ENCODE measurements around the gene PRSS1.

PRSS1 gene

DNA sequence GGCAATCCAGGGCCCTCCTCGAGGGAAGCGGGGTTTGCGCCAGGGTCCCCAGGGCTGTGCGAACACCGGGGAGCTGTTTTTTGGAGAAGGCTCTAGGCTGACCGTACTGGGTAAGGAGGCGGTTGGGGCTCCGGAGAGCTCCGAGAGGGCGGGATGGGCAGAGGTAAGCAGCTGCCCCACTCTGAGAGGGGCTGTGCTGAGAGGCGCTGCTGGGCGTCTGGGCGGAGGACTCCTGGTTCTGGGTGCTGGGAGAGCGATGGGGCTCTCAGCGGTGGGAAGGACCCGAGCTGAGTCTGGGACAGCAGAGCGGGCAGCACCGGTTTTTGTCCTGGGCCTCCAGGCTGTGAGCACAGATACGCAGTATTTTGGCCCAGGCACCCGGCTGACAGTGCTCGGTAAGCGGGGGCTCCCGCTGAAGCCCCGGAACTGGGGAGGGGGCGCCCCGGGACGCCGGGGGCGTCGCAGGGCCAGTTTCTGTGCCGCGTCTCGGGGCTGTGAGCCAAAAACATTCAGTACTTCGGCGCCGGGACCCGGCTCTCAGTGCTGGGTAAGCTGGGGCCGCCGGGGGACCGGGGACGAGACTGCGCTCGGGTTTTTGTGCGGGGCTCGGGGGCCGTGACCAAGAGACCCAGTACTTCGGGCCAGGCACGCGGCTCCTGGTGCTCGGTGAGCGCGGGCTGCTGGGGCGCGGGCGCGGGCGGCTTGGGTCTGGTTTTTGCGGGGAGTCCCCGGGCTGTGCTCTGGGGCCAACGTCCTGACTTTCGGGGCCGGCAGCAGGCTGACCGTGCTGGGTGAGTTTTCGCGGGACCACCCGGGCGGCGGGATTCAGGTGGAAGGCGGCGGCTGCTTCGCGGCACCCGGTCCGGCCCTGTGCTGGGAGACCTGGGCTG is 47.5 kb downstream of the PRSS1 start:
- no peak for DNase-seq

DNA sequence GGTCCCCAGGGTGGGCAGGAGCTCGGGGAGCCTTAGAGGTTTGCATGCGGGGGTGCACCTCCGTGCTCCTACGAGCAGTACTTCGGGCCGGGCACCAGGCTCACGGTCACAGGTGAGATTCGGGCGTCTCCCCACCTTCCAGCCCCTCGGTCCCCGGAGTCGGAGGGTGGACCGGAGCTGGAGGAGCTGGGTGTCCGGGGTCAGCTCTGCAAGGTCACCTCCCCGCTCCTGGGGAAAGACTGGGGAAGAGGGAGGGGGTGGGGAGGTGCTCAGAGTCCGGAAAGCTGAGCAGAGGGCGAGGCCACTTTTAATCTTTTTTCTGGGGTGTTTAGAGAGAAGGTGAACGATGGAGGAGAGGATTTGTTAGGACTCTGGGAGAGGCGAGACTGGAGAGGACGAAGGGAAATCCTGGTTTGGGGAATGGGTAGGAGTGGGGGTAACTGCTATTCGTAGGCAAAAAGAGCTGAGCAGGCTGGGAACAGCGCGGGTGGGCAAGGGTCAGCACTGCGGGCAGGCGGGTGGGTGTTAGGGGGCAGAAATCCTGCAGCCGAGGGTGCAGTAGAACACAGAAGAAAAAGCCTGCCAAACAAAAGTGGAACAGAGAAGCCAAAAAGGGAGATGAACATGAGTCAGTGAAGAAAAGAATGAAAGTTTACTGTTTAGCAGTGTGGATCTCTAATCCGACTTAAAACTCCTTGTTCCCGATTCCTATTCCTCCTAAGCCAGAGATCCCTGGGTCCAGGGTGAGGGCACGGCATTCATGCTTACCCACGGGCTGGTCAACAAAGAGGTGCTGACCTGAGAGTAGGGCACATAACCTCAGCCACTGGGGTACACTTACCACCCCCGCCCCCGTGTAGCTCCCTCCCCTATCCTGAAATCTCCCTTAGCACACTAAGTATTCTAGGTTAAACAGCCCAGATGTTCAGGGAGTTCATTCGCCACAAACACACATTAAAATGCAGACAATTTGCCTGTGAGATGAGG is 48.4 kb downstream of the PRSS1 start:
- no peak for DNase-seq

DNA sequence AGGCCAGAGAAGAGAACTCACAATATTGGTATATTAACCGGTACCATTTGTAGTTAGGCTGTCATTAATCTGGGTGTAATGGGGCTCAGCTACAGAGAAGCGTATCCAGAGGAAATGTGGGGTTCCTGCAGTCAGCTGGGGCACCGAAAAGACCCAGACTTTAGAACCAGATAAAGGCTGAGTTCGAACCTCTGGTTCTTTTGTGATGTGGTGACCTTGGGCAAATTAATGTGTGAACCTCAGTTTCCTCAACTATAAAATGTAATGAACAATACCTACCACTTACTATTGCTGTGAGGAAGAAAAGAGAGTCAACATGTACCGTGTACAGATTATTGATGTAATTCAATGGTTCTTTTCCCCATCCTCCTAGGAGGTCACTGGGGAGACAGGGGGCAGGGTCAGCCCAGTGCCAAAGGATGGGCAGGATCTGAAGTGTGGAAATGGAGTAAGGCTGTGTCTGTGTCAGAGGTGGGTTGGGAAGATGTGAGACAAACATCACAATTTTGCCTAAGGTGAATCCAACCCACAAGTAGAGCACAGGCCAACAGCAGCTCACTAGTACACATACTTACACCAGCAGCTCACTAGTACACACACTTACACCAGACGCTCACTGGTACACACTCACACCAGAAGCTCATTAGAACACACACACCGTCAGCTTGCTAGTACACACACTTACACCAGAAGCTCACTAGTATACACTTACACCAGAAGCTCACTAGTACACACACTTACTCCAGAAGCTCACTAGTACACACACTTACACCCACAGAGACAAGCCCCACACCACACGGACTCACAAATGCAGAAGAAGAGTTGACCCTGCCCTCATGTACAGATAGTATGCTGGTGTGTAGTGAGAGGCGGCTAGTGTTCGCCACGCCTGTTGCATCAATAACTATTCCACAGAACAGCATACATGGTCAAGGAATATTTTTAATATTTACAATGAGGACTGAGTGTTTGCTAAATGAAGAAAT is 49.5 kb downstream of the PRSS1 start:
- no peak for DNase-seq

DNA sequence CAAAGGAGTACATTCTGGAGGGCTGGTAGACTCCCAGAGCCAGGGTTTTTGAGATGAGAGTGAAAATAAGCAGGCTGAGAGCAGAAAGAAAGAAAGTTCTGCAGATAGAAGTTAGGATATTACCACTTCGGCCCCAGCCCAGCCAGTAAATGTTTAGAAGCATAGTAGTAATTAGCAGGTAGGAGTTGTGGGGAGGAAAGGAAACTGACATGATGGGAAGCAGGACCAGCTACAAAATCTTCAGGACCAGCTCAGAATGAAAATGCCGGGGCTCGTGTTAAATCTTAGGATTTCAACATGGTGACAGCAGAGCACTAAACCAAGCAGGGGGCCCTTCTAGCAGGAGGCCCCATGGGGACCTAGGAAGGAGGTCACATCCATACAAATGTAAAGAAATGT is 50.2 kb downstream of the PRSS1 start:
- DNase-seq: no peak

DNA sequence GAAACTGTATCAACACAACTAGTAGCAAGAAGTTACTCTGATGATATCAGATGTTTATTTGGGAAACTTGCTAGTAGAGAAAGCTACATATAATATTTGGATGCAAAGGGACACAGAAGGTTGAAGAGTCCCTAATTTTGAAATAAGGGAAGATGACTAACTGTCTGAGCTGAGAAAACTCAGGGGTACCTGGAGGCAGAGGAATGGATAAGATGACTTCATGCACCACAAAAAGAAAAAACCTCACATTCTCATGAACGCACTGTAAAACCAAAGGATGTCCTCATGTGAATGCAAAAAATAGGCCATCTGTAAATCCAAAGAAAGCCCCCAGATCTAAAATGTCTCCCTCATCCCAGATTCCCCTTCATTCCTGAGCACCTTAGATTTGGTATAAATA is 50.8 kb downstream of the PRSS1 start:
- DNase-seq: no peak

DNA sequence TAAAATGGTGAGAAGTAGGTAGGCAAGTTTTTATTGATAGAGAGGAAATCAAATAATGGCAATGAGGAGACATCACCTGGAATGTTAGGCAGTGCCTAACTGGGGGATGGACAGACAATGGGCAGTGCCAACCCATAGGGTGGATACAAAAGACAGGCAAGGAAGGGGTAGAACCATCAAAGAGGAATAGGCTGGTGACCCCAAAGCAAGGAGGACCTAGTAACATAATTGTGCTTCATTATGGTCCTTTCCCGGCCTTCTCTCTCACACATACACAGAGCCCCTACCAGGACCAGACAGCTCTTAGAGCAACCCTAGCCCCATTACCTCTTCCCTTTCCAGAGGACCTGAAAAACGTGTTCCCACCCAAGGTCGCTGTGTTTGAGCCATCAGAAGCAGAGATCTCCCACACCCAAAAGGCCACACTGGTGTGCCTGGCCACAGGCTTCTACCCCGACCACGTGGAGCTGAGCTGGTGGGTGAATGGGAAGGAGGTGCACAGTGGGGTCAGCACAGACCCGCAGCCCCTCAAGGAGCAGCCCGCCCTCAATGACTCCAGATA is 51.5 kb downstream of the PRSS1 start:
- DNase-seq: no peak

DNA sequence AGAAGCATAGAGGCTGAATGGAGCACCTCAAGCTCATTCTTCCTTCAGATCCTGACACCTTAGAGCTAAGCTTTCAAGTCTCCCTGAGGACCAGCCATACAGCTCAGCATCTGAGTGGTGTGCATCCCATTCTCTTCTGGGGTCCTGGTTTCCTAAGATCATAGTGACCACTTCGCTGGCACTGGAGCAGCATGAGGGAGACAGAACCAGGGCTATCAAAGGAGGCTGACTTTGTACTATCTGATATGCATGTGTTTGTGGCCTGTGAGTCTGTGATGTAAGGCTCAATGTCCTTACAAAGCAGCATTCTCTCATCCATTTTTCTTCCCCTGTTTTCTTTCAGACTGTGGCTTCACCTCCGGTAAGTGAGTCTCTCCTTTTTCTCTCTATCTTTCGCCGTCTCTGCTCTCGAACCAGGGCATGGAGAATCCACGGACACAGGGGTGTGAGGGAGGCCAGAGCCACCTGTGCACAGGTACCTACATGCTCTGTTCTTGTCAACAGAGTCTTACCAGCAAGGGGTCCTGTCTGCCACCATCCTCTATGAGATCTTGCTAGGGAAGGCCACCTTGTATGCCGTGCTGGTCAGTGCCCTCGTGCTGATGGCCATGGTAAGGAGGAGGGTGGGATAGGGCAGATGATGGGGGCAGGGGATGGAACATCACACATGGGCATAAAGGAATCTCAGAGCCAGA is 52.5 kb downstream of the PRSS1 start:
- DNase-seq: no peak

DNA sequence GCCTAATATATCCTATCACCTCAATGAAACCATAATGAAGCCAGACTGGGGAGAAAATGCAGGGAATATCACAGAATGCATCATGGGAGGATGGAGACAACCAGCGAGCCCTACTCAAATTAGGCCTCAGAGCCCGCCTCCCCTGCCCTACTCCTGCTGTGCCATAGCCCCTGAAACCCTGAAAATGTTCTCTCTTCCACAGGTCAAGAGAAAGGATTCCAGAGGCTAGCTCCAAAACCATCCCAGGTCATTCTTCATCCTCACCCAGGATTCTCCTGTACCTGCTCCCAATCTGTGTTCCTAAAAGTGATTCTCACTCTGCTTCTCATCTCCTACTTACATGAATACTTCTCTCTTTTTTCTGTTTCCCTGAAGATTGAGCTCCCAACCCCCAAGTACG is 53.0 kb downstream of the PRSS1 start:
- no peak for DNase-seq

Measured in NCI-H1092 (cell line).